GM19023 (cell line): ENCODE measurements around the gene SRSF7.
"Not testable (repeated sequence)": the region's sequence is repeated elsewhere in the genome, so short reads cannot be mapped to it uniquely, and the experiment has no call there.

ENCODE experiments used
- ATAC-seq: cut with Tn5 transposase; IDR thresholded peaks from one replicate; pipeline ENCODE4 v1.9.1; 2021; ENCODE audit warnings: mild to moderate bottlenecking, moderate library complexity; ENCODE audit not compliant: unreplicated experiment

SRSF7 gene

DNA sequence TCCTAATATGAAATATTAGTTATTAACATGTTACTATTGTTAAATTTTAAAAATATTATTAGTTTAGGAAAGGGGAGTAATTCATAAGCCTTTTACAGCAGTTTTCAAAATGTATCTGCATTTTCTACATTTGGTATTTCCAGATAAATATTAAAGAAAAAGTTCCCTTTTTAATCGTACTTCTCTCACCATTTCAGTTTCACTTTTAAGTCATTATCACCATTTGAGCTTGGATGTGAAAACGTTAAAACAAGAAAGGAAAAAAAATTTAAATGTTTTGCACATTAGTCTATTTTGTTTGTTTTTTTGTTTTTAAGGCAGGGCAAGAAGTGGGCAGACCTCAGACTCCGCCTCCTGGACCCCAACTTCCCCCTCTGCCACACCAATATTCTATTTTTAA, 3.3 kb upstream of the SRSF7 start:
- ATAC-seq: no peak

GRCh38 chr2:38754049-38754448, 2.9 kb upstream of the SRSF7 start:
- no peak for ATAC-seq

GRCh38 chr2:38751596-38752410, 642 bp upstream of the SRSF7 start:
- ATAC-seq: no peak

- ATAC-seq: peak; percentile 35
Observed at GRCh38 chr2:38750011-38750890, 910 bp downstream of the SRSF7 start.

DNA sequence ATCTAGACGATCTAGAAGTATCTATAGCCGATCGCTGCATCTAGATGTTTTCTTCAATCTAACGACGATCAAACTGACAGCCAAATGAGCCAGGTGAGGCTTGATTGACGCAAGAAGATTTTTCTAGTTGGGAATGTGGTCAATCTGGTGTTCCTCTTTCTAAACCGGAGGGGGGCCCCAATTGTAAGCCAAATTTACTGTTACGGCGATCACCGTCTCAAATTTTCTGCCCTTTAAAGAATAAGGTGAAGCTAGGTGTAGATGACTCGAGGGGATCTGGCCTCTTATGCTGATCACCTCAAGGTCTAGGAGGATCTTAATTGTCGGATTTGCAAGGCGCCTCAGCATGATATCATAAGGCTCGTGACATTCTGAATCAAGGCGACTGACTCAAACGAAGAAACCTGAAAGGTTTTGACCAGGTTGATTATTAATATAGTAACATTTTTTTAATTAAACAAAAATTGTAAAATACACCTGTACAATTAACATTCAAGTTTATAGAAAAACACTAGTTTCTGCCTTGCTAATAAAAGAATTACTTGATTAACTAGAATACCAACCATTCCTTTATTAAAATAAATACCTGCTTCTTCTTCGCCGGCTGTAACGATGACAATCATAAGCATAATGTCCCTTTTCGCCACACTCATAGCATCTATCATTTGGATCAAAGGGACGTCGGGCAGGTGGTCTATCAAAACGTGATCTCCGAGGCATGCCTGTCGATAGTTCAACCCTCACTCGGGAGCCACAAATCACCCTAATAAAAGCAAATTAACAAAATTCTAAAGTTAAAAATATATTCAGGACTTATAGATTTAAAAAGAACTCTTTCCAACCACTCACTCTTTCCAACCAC, 2.0 kb downstream of the SRSF7 start:
- ATAC-seq: no peak

DNA sequence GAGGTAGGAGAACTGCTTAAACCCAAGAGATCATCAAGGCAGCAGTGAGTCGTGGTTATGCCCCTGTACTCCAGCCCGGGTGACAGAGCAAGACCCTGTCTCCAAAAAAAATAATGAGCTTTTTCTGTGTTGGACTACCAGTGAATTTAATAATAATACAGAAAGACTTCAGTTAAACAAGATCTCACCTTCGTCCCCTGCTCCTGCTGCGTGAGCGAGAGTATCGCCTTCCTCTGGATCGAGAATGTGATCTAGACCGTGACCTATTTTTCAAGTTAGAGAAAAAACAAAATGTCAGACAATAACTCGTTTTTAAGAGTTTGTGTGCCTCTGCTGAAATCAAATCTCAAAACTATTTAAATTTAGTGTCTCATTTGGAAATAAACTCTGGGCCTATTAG, 2.8 kb downstream of the SRSF7 start:
- ATAC-seq: no peak

DNA sequence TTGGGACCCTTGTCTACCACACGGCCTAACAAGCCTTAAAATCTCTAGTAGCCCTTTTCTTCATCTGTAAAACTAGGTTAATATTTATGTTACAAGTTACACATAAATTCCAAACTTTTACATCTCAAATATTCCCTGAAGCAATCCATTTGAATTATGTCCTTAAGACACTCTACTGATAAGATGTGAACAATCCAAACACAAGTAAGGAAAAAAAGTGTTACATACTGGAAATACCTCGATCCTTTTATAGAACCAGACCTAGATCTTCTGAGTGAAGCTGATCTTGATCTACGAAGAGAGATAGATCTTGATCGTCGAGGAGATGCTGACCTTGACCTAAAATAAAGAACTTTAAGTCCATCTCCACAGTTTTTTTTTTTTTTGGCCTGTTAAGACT, 3.3 kb downstream of the SRSF7 start:
- no peak for ATAC-seq

DNA sequence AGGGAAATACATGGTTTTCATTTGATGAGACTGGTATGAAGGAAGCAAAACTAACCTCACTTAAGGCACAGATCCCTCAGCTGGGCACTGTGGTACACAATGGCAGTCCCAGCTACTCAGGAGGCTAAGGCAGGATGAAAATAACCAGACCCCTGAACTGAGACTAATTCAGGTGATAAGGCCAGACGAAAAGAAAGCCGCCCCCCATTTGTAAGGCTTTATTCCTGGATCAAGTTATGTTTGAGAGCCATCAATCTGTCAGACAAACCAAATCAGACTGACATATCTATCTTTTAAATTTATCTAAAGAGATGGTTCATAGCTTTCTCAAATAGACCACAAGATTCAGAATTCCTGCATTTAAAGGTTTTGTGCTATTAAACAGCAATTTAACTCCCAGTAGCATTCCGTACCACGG, 4.1 kb downstream of the SRSF7 start:
- no peak for ATAC-seq

DNA sequence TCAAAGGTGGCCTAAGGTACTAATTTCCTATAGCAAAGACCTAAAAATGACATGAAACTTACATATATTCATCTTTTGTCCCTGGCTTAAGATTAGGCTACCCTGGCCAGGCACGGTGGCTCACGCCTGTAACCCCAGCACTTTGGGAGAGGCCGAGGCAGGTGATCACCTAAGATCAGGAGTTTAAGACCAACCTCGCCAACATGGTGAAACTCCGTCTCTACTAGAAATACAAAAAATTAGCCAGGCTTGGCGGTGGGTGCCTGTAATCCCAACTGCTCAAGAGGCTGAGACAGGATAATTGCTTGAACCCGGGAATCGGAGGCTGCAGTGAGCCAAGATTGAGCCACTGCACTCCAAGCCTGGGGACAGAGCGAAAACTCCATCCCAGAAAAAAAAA, 5.9 kb downstream of the SRSF7 start:
- no peak for ATAC-seq

GRCh38 chr2:38744399-38744780, 6.8 kb downstream of the SRSF7 start:
- ATAC-seq: no peak

- no peak for ATAC-seq
Observed at GRCh38 chr2:38743672-38744398, 7.3 kb downstream of the SRSF7 start.

DNA sequence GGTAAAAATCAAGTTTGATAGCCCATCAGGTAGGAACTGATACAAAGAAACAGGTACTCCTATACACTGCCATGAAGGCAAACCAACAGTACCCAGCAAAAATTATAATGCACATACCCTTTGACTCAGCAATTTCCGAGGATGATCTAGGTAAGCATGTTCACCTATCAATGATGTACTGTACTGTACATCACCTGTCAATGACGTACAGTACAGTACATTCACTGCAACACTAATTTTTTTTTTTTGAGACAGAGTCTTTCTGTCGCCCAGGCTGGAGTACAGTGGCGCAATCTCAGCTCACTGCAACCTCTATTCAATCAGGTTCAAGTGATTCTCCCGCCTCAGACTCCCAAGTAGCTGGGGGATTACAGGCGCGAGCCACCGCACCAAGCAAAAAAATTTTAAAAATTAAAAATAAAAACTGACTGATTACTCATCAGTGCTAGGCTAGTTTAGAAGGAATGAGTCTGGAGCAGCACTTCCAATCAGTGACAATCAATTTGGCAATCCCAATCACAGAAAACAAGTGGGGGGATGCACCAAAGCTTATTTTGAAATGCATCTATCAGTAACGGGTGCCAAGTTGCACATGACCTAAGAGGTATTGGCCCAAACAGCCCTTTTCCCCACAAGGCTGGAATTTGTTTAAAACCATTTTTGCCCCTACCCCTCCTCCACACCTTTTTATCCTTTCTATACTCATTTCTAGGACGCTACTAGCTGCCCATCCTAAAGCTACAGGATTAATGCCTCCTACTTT, 8.2 kb downstream of the SRSF7 start:
- no peak for ATAC-seq

- no peak for ATAC-seq
Observed at GRCh38 chr2:38740851-38741731, 10.1 kb downstream of the SRSF7 start.

- no peak for ATAC-seq
Observed at GRCh38 chr2:38739524-38739923, 11.6 kb downstream of the SRSF7 start.

GRCh38 chr2:38737925-38738324, 13.2 kb downstream of the SRSF7 start:
- no peak for ATAC-seq

DNA sequence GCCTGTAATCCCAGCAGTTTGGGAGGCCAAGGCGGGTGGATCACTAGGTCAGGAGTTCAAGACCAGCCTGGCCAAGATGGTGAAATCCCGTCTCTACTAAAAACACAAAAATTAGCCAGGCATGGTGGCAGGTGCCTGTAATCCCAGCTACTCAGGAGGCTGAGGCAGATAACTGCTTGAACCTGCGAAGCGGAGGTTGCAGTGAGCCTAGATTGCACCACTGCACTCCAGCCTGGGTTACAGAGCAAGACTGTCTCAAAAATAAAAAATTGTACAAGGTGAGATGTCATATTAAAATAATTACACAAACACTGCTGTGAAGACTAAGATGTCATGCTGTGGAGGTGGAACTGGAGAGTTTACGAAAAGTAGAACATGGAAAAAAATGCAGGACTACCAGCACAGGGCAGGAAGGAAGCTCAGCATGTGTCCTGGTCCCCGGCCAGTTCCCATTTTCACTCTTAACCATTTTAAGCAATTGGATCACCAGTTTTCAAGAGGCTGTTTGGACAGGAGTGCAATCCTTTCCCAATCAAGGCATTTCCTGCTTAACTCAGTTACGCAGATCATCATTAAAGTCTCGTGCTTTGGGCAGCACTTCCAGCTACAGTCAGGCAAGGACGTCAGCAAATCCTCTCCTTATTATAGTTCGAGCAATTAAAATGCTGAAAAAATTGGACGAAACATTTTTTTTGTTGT, 14.0 kb downstream of the SRSF7 start:
- not testable (repeated sequence) for ATAC-seq

- ATAC-seq: no peak
Observed at GRCh38 chr2:38735999-38736320, 15.2 kb downstream of the SRSF7 start.

GRCh38 chr2:38734299-38735058, 16.7 kb downstream of the SRSF7 start:
- ATAC-seq: no peak
